Dermis microvascular lymphatic vessel endothelial cell (primary cell): ENCODE data around the gene RFPL4AL1. TPM values are rescaled to one million over a fixed set of nuclear protein-coding genes. Genes with fewer than 3 reads are reported as not detected.

Experiments
- total RNA-seq: library from RNA; depleted of rRNA; stranded (reverse); fragments of >200 nt; gene quantifications from 2 replicates; pipeline ENCODE4 v1.2.1, GENCODE V29; 2014

The RFPL4AL1 gene
- total RNA-seq, 1 donor from 2014 or later, result not detected

Other genes starting within 250 kb of the RFPL4AL1 start
- gene SBK2, start 232.0 kb upstream of the RFPL4AL1 start, total RNA-seq, result not detected in 2 replicates
- 0.13 and 0.26 TPM in 2 replicates for gene SBK3, start 223.6 kb upstream of the RFPL4AL1 start, total RNA-seq
- 1.9 and 3.5 TPM in 2 replicates for gene ZNF579, start 188.3 kb upstream of the RFPL4AL1 start, total RNA-seq
- gene FIZ1, start 169.6 kb upstream of the RFPL4AL1 start, total RNA-seq, result 2.6 and 3.3 TPM in 2 replicates
- gene ZNF524, start 168.8 kb upstream of the RFPL4AL1 start, total RNA-seq, result 6.9 and 11.9 TPM in 2 replicates
- 0.39 and 1.5 TPM in 2 replicates for gene ZNF865, start 163.5 kb upstream of the RFPL4AL1 start, total RNA-seq
- gene ZNF784, start 144.6 kb upstream of the RFPL4AL1 start, total RNA-seq, result 3.3 and 4.9 TPM in 2 replicates
- gene ZNF580, start 128.1 kb upstream of the RFPL4AL1 start, total RNA-seq, result 1.0 and 3.0 TPM in 2 replicates
- gene ZNF581, start 125.5 kb upstream of the RFPL4AL1 start, total RNA-seq, result 20.0 and 25.8 TPM in 2 replicates
- gene CCDC106, start 120.9 kb upstream of the RFPL4AL1 start, total RNA-seq, result 4.6 and 9.5 TPM in 2 replicates
- gene U2AF2, start 114.1 kb upstream of the RFPL4AL1 start, total RNA-seq, result 84.0 and 95.8 TPM in 2 replicates
- 25.0 and 59.2 TPM in 2 replicates for gene EPN1, start 93.9 kb upstream of the RFPL4AL1 start, total RNA-seq
- gene NLRP9, start 30.7 kb upstream of the RFPL4AL1 start, total RNA-seq, result not detected in 2 replicates
- 1.3 and 3.4 TPM in 2 replicates for gene RFPL4A, start 10.0 kb upstream of the RFPL4AL1 start, total RNA-seq
- under 0.01 TPM in 2 replicates for gene NLRP11, start 62.9 kb downstream of the RFPL4AL1 start, total RNA-seq
- gene NLRP4, start 67.4 kb downstream of the RFPL4AL1 start, total RNA-seq, result not detected in 2 replicates
- gene NLRP13, start 163.2 kb downstream of the RFPL4AL1 start, total RNA-seq, result not detected in 2 replicates
- gene NLRP8, start 178.7 kb downstream of the RFPL4AL1 start, total RNA-seq, result not detected in 2 replicates
- not detected in 2 replicates for gene NLRP5, start 217.7 kb downstream of the RFPL4AL1 start, total RNA-seq